ENCODE results near the gene IKZF3. TPM values are rescaled to one million over a fixed set of nuclear protein-coding genes. Genes with fewer than 3 reads are reported as not detected.
A peak's percentile ranks its signal among the peaks of the same experiment; 100 is the strongest.
"Not testable (repeated sequence)": the region's sequence is repeated elsewhere in the genome, so short reads cannot be mapped to it uniquely, and the experiment has no call there.

Gene IKZF3
- total RNA-seq, 1 experiment from 2014 or later, result not detected

- DNase-seq (ENCODE audit: low read depth), result no peak
Observed at GRCh38 chr17:39781031-39781860, 82.9 kb downstream of the IKZF3 start.

GRCh38 chr17:39777534-39778365, 86.4 kb downstream of the IKZF3 start:
- DNase-seq (ENCODE audit: low read depth), result no peak

- DNase-seq (ENCODE audit: low read depth), result no peak
Observed at GRCh38 chr17:39776252-39776651, 87.9 kb downstream of the IKZF3 start.

- DNase-seq (ENCODE audit: low read depth), result no peak
Observed at GRCh38 chr17:39775031-39775430, 89.1 kb downstream of the IKZF3 start.

GRCh38 chr17:39774047-39774446, 90.1 kb downstream of the IKZF3 start:
- no peak for DNase-seq (ENCODE audit: low read depth)

GRCh38 chr17:39772987-39773934, 90.9 kb downstream of the IKZF3 start:
- no peak for DNase-seq (ENCODE audit: low read depth)

- DNase-seq (ENCODE audit: low read depth), result no peak
Observed at GRCh38 chr17:39772415-39772814, 91.7 kb downstream of the IKZF3 start.

- peak; percentile 97 for DNase-seq (ENCODE audit: low read depth)
Observed at GRCh38 chr17:39769974-39770587, 94.0 kb downstream of the IKZF3 start.

- no peak for DNase-seq (ENCODE audit: low read depth)
Observed at GRCh38 chr17:39767147-39767546, 97.0 kb downstream of the IKZF3 start.

GRCh38 chr17:39765766-39766165, 98.3 kb downstream of the IKZF3 start:
- no peak for DNase-seq (ENCODE audit: low read depth)

- DNase-seq (ENCODE audit: low read depth), result no peak
Observed at GRCh38 chr17:39765175-39765574, 98.9 kb downstream of the IKZF3 start.

- DNase-seq (ENCODE audit: low read depth), result not testable (repeated sequence)
Observed at GRCh38 chr17:39764171-39764570, 99.9 kb downstream of the IKZF3 start.

- DNase-seq (ENCODE audit: low read depth), result no peak
Observed at GRCh38 chr17:39763051-39763820, 100.9 kb downstream of the IKZF3 start.

GRCh38 chr17:39761861-39762496, 102.1 kb downstream of the IKZF3 start:
- no peak for DNase-seq (ENCODE audit: low read depth)

GRCh38 chr17:39759204-39759603, 104.9 kb downstream of the IKZF3 start:
- DNase-seq (ENCODE audit: low read depth), result no peak

GRCh38 chr17:39757931-39758873, 105.9 kb downstream of the IKZF3 start:
- peak; percentile 39 for DNase-seq (ENCODE audit: low read depth)

- DNase-seq (ENCODE audit: low read depth), result no peak
Observed at GRCh38 chr17:39757176-39757662, 106.9 kb downstream of the IKZF3 start.

- DNase-seq (ENCODE audit: low read depth), result no peak
Observed at GRCh38 chr17:39756380-39757079, 107.6 kb downstream of the IKZF3 start.
